Activated CD4-positive, alpha-beta T cell treated with anti-CD3 and anti-CD28 coated beads, Interleukin-2, Interleukin-6, amounts not matched to agents 100 ng/mL and 50 ng/mL, durations not matched to agents 16 hours and 8 hours (primary cell): ENCODE results near the gene CHIT1.
A peak's percentile ranks its signal among the peaks of the same experiment; 100 is the strongest.
"Not testable (repeated sequence)": the region's sequence is repeated elsewhere in the genome, so short reads cannot be mapped to it uniquely, and the experiment has no call there.

Source experiments
- DNase-seq: peaks from one replicate; pipeline ENCODE4 v3.0.0-alpha.2; 2020

CHIT1 gene

GRCh38 chr1:203229471-203230135 lies at the start of gene CHIT1:
Gene CHIT1 (minus strand): TSS chr1:203229673. CDS start chr1:203229636, 37 bp downstream.
- no peak for DNase-seq

- DNase-seq = no peak
Measured at GRCh38 chr1:203278885-203279406, 49.5 kb upstream of the CHIT1 start.

DNA sequence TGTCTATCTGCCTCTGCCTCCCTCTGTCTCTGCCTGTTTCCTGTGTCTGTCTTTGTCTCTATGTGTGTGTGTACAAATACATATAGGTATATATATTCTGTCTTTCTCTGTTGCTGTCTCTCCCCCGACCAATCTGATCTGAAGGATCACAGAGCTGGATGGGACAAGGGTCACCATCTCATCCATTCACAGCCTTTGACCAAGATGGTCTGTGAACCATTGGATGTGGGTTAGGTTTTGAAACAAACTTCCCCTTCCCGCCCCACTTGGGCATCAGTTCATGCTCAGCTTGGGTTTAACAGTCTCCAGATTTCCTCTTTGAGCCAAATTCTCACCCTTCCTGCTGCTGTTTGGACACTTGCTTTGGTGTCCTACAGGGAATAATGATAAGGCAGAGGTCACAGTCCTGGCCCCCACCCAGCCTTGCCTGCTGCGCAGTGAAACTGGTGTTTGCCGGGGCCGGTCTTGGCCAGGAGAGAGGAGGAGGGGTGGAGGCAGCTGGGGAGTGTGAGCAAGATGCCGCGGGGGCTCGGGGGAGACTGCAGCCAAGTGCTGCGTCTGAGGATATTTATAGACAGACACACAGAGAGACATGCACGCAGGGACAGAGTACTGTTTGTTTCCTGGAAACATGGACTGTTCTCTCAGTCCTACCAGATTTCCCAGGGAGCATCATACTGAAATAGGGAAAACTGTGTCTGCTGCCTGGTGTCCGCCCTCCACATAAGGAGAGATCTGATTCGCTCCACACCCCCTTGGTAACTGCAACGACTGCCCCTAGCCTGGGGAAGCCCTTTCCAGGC lies 48.8 kb upstream of the CHIT1 start:
- no peak for DNase-seq

- no peak for DNase-seq
Measured at GRCh38 chr1:203276916-203277545, 47.6 kb upstream of the CHIT1 start.

GRCh38 chr1:203276408-203276807 lies 46.9 kb upstream of the CHIT1 start:
- no peak for DNase-seq

GRCh38 chr1:203275656-203276272 lies 46.3 kb upstream of the CHIT1 start:
- no peak for DNase-seq

GRCh38 chr1:203274603-203275381 lies 45.3 kb upstream of the CHIT1 start:
- DNase-seq = no peak

DNA sequence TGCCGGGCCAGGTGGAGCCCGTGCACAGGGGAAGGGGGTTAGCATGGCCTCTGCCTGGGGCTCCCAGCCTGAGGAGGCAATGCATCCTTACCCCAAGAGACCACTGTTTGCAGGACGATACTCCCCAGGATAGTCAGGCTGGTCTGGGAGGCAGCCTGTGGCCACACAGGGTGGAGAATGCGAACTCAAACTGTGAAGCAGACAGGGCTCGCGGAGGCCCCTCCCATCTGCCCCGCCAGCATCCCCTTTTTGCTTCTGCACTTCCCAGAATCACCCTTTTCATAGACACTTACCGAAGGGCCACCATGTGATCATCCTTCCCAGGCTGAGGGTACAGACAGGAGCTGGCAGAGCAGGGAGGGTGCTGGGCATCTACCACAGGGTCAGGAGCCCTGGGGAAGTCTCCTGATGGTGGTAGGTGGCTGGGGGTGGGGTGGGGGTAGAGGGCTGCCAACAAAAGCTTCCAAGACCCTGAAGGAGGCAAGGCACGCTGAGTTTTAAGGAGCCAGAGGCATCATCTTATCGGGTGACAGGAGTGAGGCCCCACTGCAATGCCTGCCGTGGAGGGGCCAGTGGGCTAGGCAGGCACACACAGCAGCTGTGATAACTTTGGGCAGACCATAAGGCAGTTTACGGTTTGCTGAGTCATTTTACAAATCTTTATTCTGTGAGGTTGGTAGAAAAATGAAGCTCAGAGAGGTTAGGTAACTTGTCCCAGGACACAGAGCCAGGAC lies 44.6 kb upstream of the CHIT1 start:
- DNase-seq = no peak

- DNase-seq = peak; percentile 95
Measured at GRCh38 chr1:203273206-203273868, 43.9 kb upstream of the CHIT1 start.

GRCh38 chr1:203272633-203273205 lies 43.2 kb upstream of the CHIT1 start:
- DNase-seq = no peak

- DNase-seq = no peak
Measured at GRCh38 chr1:203271962-203272632, 42.6 kb upstream of the CHIT1 start.

DNA sequence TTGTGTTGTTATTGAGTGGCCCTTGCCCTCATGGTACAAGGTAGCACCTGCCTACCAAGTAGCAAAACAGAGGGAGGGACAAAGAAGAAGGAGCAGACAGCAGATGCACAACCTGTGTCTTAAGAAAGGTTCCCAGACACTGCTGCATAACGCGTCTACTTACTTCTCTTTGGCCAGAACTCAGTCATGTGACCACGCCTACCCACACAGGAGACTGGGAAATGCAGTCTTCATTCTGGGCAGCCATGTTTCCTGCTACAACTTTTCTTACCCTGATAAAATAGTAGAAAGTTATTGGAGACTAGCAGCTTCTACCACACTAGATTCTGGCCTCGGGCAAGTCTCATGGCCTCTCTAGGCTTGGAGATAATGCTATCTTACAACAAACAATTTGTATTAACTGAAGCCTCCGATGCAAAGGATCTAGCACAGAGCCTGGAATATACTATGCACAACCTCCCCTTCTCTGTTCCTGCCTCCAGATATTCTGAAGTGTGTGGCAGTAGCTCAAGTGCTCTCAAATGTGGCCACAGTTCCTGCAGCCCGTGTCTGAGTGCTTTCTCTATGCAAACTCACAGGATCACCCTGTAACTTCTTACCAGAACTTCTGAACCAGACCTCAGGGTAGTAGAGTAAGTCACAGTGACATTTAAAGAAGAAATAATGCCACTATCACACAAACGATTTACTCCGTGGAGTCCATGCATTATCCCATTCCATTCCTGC lies 41.7 kb upstream of the CHIT1 start:
- peak; percentile 78 for DNase-seq

DNA sequence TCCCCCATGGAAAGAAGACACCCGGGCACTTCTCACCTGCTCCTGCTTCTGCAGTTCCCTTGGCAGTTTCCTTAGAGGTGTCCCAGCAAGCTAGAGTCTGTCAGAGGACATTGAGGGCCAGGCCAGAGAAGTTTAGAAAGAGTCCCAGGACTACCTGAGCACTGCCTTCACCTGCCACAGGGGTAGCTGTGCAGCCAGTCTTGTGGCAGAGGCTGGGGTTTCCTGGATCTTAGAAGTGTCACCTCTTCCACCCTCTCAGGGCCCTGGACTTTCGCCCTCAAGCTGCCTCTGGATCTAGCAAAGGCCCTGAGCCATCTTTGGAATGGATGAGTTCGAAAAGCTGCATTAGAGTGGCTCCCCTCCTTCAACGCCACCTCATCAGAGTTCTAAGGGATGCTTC lies 41.0 kb upstream of the CHIT1 start:
- DNase-seq = no peak

DNA sequence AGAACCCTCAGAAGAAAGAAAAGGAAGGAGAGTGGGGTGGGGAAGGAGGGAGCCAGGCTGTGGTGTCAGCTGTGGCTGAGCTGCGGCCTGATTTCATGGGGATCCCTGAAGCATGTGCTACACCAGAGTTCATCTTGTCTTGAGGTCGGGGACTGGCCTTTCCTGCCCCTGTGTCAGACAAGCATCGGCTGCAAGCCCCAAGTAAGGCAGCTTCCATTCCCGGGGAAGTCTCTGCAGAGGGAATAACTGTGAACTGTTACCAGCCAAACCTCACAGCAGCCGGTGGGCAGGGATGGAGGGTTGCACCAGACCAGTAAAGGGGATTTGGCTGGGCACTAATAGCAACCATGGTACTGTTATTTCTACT lies 40.2 kb upstream of the CHIT1 start:
- DNase-seq = no peak

- DNase-seq = peak; percentile 79
Measured at GRCh38 chr1:203268901-203269653, 39.6 kb upstream of the CHIT1 start.

- DNase-seq = no peak
Measured at GRCh38 chr1:203267912-203268311, 38.4 kb upstream of the CHIT1 start.

DNA sequence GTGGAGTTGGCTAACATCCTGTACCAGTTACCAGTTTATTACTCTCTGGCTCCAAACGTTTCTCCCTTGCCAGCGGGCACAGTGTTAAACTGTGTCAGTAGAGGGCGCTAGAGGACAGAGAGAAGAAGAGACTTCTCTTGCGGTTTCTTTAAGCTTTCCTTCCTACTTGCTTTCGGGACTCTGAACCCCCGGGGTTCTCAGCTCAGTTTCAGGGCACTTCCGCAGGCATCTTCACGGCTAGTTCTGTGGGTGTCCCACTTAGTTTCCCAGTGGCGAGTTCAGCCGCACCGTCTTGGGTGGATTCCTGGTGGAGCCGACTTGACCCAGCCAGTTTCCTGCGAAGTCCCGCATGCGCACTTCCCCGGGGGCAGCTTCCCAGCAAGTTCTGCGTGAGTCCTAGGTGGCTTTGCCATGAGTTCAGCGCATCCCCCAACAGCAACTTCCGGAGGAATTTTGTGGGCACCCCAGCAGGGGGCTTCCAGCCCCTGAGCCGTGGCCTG lies 37.9 kb upstream of the CHIT1 start:
- DNase-seq = peak; percentile 90

DNA sequence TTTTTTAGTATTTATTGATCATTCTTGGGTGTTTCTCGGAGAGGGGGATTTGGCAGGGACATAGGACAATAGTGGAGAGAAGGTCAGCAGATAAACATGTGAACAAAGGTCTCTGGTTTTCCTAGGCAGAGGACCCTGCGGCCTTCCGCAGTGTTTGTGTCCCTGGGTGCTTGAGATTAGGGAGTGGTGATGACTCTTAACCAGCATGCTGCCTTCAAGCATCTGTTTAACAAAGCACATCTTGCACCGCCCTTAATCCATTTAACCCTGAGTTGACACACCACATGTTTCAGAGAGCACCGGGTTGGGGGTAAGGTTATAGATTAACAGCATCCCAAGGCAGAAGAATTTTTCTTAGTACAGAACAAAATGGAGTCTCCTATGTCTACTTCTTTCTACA lies 36.7 kb upstream of the CHIT1 start:
- DNase-seq = not testable (repeated sequence)

DNA sequence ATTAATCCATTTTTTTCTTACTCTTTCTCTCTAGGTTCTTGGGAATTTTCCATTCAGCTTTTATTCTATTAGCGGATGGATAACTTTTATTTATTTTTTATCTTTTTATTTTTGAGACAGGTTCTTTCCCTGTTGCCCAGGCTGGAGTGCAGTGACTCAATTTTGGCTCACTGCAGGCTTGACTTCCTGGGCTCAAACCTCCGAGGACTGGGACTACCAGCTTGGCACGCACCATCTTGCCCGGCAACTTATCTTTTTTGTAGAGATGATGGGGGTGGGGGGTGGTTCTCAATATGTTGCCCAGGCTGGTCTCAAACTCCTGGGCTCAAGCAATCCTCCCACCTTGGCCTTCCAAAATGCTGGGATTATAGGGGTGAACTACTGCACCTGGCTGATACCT lies 36.1 kb upstream of the CHIT1 start:
- no peak for DNase-seq
